Kidney (tissue), 22 donors: ENCODE measurements around the gene RIMS4. TPM values are rescaled to one million over a fixed set of nuclear protein-coding genes. Genes with fewer than 3 reads are reported as not detected.

Experiments used
- DNase-seq, 5 donors: peaks; one replicate each; pipeline ENCODE4 v3.0.0-alpha.2; 2013 to 2020
- FAIRE-seq: peaks from 2 replicates; lab custom pipeline; 2012; peaks lifted over from hg19 to GRCh38; lab: Jason Lieb, UNC
- H3K27ac ChIP-seq, 2 donors: one replicate each; pipeline ENCODE4 v1.7.0; 2013; ENCODE audit warnings: low read depth in 2 of 2, low read length in 2 of 2, inconsistent platforms in 1 of 2
- H3K27me3 ChIP-seq: one replicate; pipeline ENCODE4 v1.7.1; 2013; ENCODE audit warnings: low read length, inconsistent platforms; ENCODE audit not compliant: control insufficient read depth, insufficient read depth
- H3K36me3 ChIP-seq, 3 donors: one replicate each; pipeline versions ENCODE4 v1.7.0 to v1.7.1; 2013; ENCODE audit warnings: low read length in 3 of 3, control low read depth in 1 of 3, inconsistent platforms in 1 of 3; ENCODE audit not compliant: insufficient read depth in 3 of 3, control insufficient read depth in 2 of 3
- H3K4me1 ChIP-seq, 3 donors: one replicate each; pipeline versions ENCODE4 v1.7.0 to v1.7.1; 2013; ENCODE audit warnings: low read length in 3 of 3, inconsistent platforms in 1 of 3, low read depth in 1 of 3; ENCODE audit not compliant: control insufficient read depth in 2 of 3, insufficient read depth in 2 of 3
- H3K4me3 ChIP-seq, 3 donors: one replicate each; pipeline versions ENCODE4 v1.7.0 to v1.8.1; 2013; ENCODE audit warnings: low read length in 3 of 3, control low read depth in 1 of 3, inconsistent platforms in 1 of 3
- H3K9ac ChIP-seq, 3 donors: one replicate each; pipeline versions ENCODE4 v1.7.0 to v1.7.1; 2013; ENCODE audit warnings: low read length in 3 of 3, control low read depth in 1 of 3, inconsistent platforms in 1 of 3
- H3K9me3 ChIP-seq, 3 donors: one replicate each; pipeline versions ENCODE4 v1.7.0 to v1.7.1; 2013; ENCODE audit warnings: low read length in 3 of 3, control low read depth in 1 of 3, inconsistent platforms in 1 of 3; ENCODE audit not compliant: control insufficient read depth in 2 of 3, insufficient read depth in 1 of 3
- intact Hi-C: fragments of 100-400 bp; cut with DNase I; formaldehyde crosslinking; loops from one replicate; pipeline ENCODE4 v1.11.1; 2022
- long read RNA-seq, 10 donors: library from polyadenylated mRNA in 1 of 10; unstranded in 1 of 10; transcript quantifications; one replicate each; pipeline ENCODE4 v2.0.0 and lab custom pipeline, GENCODE V29; 2021 to 2026
- polyA plus RNA-seq: library from polyadenylated mRNA; stranded (reverse); fragments of 350-450 nt; fragmentation: Illumina TruSeq; extraction: RNeasy Lipid Tissue Mini Kit (QIAGEN cat#74804); gene quantifications from one replicate; pipeline ENCODE4 v1.2.3, GENCODE V29; 2014; ENCODE audit warnings: low read depth, low replicate concordance; ENCODE audit not compliant: insufficient read depth
- total RNA-seq: library from RNA; stranded (reverse); fragmentation: NEBNext Ultra II Directional; extraction: Animal tissue kit (Norgen Biotek cat#: 25700); gene quantifications from one replicate; pipeline ENCODE4 v1.2.1, GENCODE V29; 2021
- TF ChIP-seq, protein P1 (sequence below): IDR thresholded peaks from 3 replicates; pipeline ENCODE4 v1.5.1; 2012; ENCODE audit warnings: mild to moderate bottlenecking, moderate library complexity, borderline replicate concordance; ENCODE audit not compliant: insufficient read depth; ENCODE audit errors: extremely low read depth
- donor health status: control.
- donor health status: control.
- donor health status: control.
- donor health status: control.
- donor health status: control.
- donor health status: DM: yes; HTN: yes; CAD: no.
- donor health status: Normal renal cell carcinoma (clear cell type).

The RIMS4 gene
- total RNA-seq: 0.13 TPM
- not detected for polyA plus RNA-seq
- long read RNA-seq, donor 1: 0 reads
- long read RNA-seq, donor 2, partial matches to known transcripts: 17 of 17 reads
- long read RNA-seq, donor 2, other reads (novel, unspliced or antisense): 0 of 17 reads
- long read RNA-seq, donor 3: 0 reads
- long read RNA-seq, donor 4: 0 reads
- long read RNA-seq, donor 5: 0 reads
- long read RNA-seq, donor 6: 0 reads
- long read RNA-seq, donor 7: 0 reads
- long read RNA-seq, donor 8: 0 reads
- long read RNA-seq, donor 9: 0 reads
- long read RNA-seq, donor 10, full-length matches to known transcripts: 1 of 1 reads
- long read RNA-seq, donor 10, partial matches to known transcripts: 0 of 1 reads
- long read RNA-seq, donor 10, other reads (novel, unspliced or antisense): 0 of 1 reads

DNA sequence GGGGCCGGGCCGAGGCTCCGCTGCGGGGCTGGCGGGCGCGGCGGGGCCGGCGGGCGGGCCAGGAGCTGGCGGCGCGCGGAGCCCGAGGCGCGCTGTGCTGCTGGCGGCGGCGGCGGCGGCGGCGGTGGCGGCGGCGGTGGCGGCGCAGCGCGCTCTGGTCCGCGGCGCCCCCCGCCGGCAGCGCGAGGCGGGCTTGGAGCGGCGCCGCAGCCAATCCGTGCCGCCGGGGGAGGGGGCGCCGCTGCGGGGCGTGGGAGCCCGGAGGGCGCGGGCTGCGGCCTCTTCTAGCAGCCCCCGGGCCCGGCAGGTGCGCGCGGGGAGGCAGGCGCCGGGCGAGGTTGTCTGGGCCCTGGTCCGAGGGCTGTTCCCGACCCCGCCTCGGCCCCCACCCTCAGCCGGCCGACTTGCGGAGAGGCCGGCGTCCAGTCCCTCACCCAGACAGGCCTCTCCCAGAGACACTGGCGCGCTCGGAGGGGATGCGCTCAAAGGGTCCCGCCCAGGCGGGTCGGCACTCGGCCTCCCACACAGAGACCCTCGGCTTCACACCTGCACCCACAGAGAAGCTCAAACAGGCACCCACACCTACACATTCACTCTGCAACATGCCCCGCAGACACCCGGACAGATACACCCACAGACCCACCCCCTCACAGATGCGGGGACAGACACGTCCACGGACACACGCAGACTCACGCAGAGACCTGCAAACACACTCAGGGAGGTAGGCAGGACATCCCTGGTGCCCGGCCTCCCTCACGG, at the start of gene RIMS4:
Gene RIMS4 (minus strand): TSS at position 156 of the 759 bp plus-strand sequence. CDS start 275 bp downstream, outside the sequence.
- H3K4me1 ChIP-seq: no peaks in the 10 kb centered on the region
- DNase-seq (peak in 3 of 5 donors; percentile 26 to 59 (median 50)), FAIRE-seq (no peak)
- H3K9me3 ChIP-seq: peaks cover 0 to 11% (median 5%) of the 10 kb centered on the region in 3 donors
- H3K27ac ChIP-seq: no peak within 1 kb of the TSS
- no peaks in the 10 kb centered on the region for H3K36me3 ChIP-seq
- H3K27me3 ChIP-seq: peaks cover 16% of the 10 kb centered on the region
- intact Hi-C loops: no loop called here
- TF ChIP-seq, protein P1, sequence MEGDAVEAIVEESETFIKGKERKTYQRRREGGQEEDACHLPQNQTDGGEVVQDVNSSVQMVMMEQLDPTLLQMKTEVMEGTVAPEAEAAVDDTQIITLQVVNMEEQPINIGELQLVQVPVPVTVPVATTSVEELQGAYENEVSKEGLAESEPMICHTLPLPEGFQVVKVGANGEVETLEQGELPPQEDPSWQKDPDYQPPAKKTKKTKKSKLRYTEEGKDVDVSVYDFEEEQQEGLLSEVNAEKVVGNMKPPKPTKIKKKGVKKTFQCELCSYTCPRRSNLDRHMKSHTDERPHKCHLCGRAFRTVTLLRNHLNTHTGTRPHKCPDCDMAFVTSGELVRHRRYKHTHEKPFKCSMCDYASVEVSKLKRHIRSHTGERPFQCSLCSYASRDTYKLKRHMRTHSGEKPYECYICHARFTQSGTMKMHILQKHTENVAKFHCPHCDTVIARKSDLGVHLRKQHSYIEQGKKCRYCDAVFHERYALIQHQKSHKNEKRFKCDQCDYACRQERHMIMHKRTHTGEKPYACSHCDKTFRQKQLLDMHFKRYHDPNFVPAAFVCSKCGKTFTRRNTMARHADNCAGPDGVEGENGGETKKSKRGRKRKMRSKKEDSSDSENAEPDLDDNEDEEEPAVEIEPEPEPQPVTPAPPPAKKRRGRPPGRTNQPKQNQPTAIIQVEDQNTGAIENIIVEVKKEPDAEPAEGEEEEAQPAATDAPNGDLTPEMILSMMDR: no peak
- no peak within 1 kb of the TSS for H3K4me3 ChIP-seq
- no peak within 1 kb of the TSS for H3K9ac ChIP-seq

GRCh38 chr20:44858606-44859360, 48.4 kb upstream of the RIMS4 start:
- FAIRE-seq (no peak), DNase-seq (peak in 2 of 5 donors; percentile 29 to 48)
- H3K9me3 ChIP-seq: no peaks in the 10 kb centered on the region
- intact Hi-C loops: no loop called here
- TF ChIP-seq, protein P1: no peak
- peaks cover 0 to 3% (median 0%) of the 10 kb centered on the region in 3 donors for H3K4me1 ChIP-seq
- no peak overlapping the region for H3K4me3 ChIP-seq
- H3K9ac ChIP-seq: no peak overlapping the region
- no peaks in the 10 kb centered on the region for H3K36me3 ChIP-seq
- no peaks in the 10 kb centered on the region for H3K27me3 ChIP-seq
- H3K27ac ChIP-seq: no peak overlapping the region

DNA sequence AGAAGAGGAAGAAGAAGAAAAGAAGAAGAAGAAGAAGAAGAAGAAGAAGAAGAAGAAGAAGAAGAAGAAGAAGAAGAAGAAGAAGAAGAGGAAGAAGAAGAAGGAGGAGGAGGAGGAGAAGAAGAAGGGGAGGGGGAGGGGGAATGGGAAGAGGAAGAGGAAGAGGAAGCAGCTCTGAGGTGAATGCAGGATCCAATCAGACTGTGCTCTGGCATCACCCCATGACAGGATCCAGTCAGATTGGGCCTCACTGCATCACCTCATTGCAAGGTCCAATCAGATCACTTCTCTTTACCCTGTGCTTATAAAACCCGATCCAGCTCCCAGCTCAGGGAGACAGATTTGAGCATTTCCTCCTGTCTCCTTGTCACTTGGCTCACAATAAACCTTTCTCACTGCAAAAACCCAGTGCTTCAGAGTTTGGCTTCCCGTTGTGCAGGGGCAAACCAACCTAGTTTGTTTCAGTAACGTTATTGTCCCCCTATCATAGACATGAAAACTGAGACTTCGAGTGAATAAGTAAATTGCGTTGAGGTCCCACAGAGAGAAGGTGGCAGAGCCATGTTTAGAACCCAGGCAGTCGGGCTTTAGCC, 46.6 kb upstream of the RIMS4 start:
- no peak overlapping the region for H3K27ac ChIP-seq
- H3K9ac ChIP-seq: no peak overlapping the region
- no peaks in the 10 kb centered on the region for H3K9me3 ChIP-seq
- peak in 1 of 5 donors; percentile 18 for DNase-seq
- intact Hi-C loops: no loop called here
- no peak for FAIRE-seq
- TF ChIP-seq, protein P1: no peak
- no peaks in the 10 kb centered on the region for H3K36me3 ChIP-seq
- H3K4me1 ChIP-seq: peaks cover 0 to under 1% (median 0%) of the 10 kb centered on the region in 3 donors
- no peak overlapping the region for H3K4me3 ChIP-seq
- no peaks in the 10 kb centered on the region for H3K27me3 ChIP-seq
